ENCODE data around the gene S100P. TPM values are rescaled to one million over a fixed set of nuclear protein-coding genes. Genes with fewer than 3 reads are reported as not detected.

Gene S100P
- polyA plus RNA-seq, 1 experiment = 0.40 TPM

DNA sequence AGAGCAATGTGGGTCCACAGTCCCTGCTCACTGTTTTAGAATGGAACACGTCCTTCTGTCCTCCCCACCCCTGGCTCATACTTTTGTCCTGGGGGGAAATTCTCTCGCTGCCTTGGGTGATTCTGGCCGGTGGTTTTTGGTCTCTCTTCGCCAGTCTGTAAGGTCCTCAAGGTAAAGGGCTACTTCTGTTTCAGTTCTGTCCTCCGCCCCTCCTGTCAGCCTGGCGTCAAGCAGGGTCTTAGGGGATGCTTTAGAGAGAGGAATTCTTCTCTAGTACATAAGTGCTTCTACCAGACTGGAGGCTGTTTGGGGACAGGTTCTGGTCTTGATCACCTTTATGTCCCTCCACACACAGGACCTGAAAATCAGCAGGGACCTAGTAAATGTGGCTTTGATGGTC is 16.6 kb downstream of the S100P start:
- Histone ChIP-seq H3K9me3 (ENCODE audit: control insufficient read depth, insufficient read depth, low read length) (no peaks in the 10 kb centered on the region), H3K4me3 (ENCODE audit: low read depth, low read length) (peak overlapping the region; percentile 92), H3K27me3 (ENCODE audit: control insufficient read depth, insufficient read depth, low read length) (peaks cover 3% of the 10 kb centered on the region), H3K27ac (ENCODE audit: low read depth, low read length) (peak overlapping the region; percentile 11)
- ChIA-PET POLR2A (interaction anchor here (0.7 to 1.7 kb wide), 4 partner anchors 19 to 70 kb away, joined by 3 to 10 read pairs (median 4); partner anchors contain the start of gene MRFAP1), CTCF (interaction anchor here (0.8 to 1.2 kb wide), 2 partner anchors 10 to 163 kb away, joined by 3 read pairs; no protein-coding TSS in a partner anchor)
- TF ChIP-seq, protein P1, sequence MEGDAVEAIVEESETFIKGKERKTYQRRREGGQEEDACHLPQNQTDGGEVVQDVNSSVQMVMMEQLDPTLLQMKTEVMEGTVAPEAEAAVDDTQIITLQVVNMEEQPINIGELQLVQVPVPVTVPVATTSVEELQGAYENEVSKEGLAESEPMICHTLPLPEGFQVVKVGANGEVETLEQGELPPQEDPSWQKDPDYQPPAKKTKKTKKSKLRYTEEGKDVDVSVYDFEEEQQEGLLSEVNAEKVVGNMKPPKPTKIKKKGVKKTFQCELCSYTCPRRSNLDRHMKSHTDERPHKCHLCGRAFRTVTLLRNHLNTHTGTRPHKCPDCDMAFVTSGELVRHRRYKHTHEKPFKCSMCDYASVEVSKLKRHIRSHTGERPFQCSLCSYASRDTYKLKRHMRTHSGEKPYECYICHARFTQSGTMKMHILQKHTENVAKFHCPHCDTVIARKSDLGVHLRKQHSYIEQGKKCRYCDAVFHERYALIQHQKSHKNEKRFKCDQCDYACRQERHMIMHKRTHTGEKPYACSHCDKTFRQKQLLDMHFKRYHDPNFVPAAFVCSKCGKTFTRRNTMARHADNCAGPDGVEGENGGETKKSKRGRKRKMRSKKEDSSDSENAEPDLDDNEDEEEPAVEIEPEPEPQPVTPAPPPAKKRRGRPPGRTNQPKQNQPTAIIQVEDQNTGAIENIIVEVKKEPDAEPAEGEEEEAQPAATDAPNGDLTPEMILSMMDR (IDR thresholded peaks at IDR 0.05; ENCODE audit: low read depth, low read length) = no peak
- DNase-seq (ENCODE audit: low read depth, low spot score) = no peak

DNA sequence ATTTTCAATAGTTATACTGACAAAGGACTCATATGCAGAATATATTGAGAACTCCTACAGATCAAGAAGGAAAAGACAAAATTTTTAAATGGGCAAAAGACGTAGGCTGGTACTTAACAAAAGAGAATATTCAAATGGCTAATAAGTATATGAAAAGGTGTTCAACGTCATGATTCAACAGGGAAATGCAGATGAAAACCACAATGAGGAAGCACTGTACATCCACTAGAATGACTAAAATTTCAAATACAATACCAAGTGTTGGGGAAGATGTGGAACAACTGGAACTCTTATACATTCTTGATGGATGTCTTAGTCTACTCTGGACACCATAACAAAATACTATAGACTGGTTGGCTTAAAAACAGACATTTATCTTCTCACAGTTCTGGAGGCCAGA is 17.3 kb downstream of the S100P start:
- ChIA-PET CTCF (no interaction called here), POLR2A (no interaction called here)
- peaks cover 3% of the 10 kb centered on the region for H3K27me3 ChIP-seq (ENCODE audit: control insufficient read depth, insufficient read depth, low read length)
- H3K4me3 ChIP-seq (ENCODE audit: low read depth, low read length) = no peak overlapping the region
- TF ChIP-seq, protein P1 (IDR thresholded peaks at IDR 0.05; ENCODE audit: low read depth, low read length) = no peak
- DNase-seq (ENCODE audit: low read depth, low spot score) = no peak
- H3K27ac ChIP-seq (ENCODE audit: low read depth, low read length) = no peak overlapping the region
- no peaks in the 10 kb centered on the region for H3K9me3 ChIP-seq (ENCODE audit: control insufficient read depth, insufficient read depth, low read length)

DNA sequence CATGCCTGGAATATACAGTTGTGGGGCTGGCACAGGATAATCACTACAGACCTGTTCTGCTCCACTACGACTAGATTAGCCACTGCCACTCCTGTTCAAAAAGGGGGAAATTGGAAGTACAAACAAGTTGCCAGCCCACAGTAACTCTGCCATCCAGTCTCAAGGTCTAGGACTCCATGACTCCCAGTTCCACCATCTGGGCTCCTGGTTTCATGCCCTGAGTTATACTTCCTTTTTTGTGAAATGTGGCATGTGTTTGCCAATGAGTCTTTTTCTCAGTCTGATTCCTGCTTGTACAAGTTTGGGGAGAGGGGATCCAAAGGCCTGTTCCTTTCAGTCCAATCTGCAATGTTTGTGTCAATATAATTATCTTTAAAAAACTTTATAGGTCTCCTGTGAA is 21.3 kb downstream of the S100P start:
- Histone ChIP-seq H3K27me3 (ENCODE audit: control insufficient read depth, insufficient read depth, low read length) (peaks cover 3% of the 10 kb centered on the region), H3K27ac (ENCODE audit: low read depth, low read length) (no peak overlapping the region), H3K4me3 (ENCODE audit: low read depth, low read length) (no peak overlapping the region), H3K9me3 (ENCODE audit: control insufficient read depth, insufficient read depth, low read length) (no peaks in the 10 kb centered on the region; the same call in 1 of the 2 replicates)
- POLR2A ChIA-PET = no interaction called here
- TF ChIP-seq, protein P1 (IDR thresholded peaks at IDR 0.05; ENCODE audit: low read depth, low read length) = no peak
- CTCF ChIA-PET = interaction anchor here (0.7 to 1.9 kb wide), 3 partner anchors 73 to 328 kb away, joined by 3 to 7 read pairs (median 3); a partner anchor contains a TSS
- no peak for DNase-seq (ENCODE audit: low read depth, low spot score)

- peaks cover 3% of the 10 kb centered on the region for H3K27me3 ChIP-seq (ENCODE audit: control insufficient read depth, insufficient read depth, low read length)
- POLR2A ChIA-PET = no interaction called here
Observed at GRCh38 chr4:6715704-6716017, 22.0 kb downstream of the S100P start.

More at GRCh38 chr4:6715704-6716017, 22.0 kb downstream of the S100P start:
- Histone ChIP-seq H3K27ac (ENCODE audit: low read depth, low read length) (no peak overlapping the region), H3K4me3 (ENCODE audit: low read depth, low read length) (peak overlapping the region; percentile 94), H3K9me3 (ENCODE audit: control insufficient read depth, insufficient read depth, low read length) (no peaks in the 10 kb centered on the region; the same call in 1 of the 2 replicates)
- CTCF ChIA-PET = interaction anchor here (1.0 to 7.7 kb wide), 3 partner anchors 158 to 327 kb away, joined by 3 to 197 read pairs (median 7); a partner anchor contains a TSS
- no peak for DNase-seq (ENCODE audit: low read depth, low spot score)
- TF ChIP-seq, protein P1 (IDR thresholded peaks at IDR 0.05; ENCODE audit: low read depth, low read length) = no peak
